HG03025 (cell line): Measurements from ENCODE around the gene ME3.
A peak's percentile ranks its signal among the peaks of the same experiment; 100 is the strongest.
"Not testable (repeated sequence)": the region's sequence is repeated elsewhere in the genome, so short reads cannot be mapped to it uniquely, and the experiment has no call there.

Experiments used
- ATAC-seq: cut with Tn5 transposase; IDR thresholded peaks from one replicate; pipeline ENCODE4 v1.9.1; 2021; ENCODE audit warnings: mild to moderate bottlenecking, moderate library complexity; ENCODE audit not compliant: unreplicated experiment, low FRiP score

ME3 gene

DNA sequence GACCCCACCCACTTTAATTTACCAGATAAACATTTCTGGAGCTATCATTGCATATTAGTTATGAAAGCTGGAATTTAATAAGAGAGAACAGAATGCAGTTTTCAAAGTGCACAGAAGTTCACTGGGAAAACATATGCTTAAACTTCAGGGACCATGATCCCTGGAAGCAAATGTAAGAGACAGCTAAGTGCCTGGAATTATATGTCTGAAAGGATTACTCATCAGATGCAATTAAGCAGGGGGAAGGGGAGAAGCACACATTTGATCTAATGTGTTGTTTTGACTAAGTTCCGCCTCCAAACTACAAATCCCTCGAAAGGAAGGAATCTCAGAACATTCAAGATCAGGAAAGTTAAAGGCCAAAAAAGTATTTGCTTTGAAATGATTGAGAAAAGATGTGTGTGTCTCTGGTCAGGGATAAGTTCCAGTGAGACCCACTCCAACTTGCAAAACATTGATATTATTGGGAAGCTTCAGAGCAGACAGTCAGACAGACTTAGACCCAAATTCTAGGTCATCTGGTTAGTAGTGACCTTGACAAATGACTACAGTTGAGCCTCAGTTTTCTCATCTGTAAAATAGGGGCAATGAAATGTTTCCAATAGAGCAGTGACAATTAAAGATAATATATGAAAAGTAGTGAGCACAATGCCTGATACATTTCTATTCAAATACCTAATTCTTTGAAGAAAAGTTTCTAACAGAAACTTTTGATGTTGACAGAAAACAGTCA lies 147.6 kb downstream of the ME3 start:
- no peak for ATAC-seq

DNA sequence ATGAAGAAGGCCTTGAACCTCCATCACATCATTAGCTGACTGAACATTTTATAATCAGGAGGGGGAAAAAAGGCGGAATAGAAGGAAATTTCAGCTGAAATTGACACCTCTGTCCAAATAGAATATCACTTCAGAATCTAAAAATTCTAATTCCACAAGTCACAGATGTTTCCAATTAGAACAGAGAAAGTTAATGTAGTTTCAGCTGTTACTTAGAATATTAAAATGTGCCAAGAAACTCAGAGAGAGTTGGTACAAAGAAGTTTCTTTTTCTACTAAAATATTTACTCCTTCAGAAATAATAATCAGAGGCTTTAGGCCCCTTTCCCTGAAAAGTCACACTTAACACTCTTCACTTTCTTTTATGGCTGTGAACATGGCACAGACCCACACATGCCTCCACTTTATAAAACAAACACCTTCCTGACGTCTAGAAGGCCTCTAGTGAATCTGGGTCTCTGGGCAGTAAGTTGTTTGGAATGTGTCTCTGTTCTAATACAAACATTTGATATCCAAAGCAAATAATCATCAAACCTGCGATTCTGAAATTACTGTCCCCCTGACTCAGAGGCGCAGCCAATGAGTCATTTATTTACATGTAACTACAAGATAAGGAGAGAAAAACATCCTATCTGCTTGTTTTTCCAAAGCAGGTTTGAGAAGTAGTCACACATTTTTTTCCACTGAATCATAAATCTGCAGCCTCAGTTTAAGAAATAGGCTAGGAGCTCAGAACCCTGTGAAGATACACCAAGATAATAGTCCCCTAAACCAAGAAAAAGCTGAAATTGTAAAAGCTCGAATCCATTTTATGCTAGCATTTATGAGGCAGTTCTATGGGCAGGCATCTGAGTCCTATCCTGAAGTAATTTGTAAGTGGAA lies 148.4 kb downstream of the ME3 start:
- no peak for ATAC-seq

DNA sequence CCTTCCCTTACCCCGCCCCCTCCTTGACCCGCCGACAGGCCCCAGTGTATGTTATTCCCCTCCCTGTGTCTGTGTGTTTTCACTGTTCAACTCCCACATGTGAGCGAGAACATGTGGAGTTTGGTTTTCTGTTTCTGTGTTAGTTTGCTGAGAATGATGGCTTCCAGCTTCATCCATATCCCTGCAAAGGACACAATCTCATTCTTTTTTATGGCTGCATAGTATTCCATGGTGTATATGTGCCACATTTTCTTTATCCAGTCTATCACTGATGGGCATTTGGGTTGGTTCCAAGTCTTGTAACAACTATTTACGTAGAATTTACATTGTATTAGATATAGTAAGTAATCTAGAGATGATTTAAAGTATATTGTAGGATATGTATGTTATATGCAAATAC lies 149.9 kb downstream of the ME3 start:
- not testable (repeated sequence) for ATAC-seq

DNA sequence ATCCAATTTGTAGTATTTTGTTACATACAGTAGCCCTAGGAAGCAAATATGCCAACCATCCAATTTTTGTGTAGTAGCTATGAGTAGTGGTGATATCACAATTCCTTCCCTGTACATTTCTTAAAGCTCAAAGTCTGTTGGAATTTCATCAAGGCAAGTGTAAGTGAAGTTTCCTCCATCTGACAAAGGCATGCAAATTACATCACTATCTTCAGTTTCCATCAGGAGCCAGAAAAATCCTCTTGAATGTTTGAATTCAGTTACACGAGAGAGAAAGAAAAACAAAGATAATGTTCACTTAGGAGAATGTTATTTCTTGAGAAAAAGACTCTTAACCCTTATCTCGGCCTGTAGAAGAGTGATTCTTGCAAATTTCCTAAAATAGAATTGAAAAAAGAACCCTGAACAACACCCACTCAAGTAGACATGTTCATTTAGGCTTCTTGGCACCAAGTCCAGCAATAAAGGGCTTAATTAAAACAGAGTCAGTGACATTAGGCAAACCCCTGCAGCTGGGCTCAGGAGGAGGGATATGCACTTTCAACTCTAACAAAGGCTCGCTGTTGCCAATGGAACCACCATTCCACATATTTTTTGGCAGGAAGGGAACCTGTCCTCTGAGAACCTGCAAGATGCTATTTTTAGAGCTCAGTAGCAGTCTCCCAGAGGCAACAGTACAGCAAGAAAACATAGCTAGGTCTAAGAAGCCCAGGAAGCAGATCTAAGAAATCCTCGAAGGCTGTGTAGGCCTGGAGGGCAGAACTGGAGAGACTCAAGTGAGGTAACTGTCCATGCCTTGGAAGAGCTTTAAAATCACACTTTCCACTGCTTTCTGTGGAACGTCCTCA lies 153.1 kb downstream of the ME3 start:
- no peak for ATAC-seq

DNA sequence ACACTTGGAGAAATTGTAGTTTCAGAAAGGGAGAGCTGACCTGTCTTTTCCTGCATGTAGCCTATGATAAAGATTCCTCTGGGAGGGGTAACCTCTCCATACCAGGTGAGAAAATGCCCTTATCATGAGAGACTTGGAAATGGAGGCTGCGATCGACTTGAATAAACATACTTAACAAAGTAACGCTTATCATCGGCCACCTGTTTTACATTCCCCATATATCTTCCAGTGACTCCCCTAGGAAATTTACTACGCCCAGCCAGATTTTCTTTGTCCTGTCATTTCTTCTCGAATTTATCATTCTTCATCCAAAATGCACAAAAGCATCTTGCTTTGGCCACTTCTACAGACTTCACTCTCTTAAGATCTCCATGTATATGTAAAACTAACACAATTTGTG lies 154.2 kb downstream of the ME3 start:
- no peak for ATAC-seq

DNA sequence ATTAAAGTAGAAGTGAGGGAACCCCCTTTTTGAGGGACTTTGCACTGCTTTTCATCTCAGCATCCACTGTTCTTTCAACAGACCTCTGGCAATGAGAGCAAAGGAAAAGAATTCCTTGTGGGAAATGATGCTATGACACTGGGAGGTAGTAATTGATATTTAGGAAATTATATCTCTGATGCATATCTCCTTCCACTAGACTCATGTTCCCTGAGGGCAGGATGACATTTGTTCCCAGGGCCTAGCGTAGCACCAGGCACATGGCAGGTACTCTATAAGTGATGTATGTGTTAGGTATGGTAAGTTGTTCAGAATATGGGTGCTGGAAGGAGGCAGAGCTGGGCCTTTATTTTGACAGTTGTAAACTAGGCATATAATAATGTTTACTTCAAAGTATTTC lies 154.9 kb downstream of the ME3 start:
- no peak for ATAC-seq

DNA sequence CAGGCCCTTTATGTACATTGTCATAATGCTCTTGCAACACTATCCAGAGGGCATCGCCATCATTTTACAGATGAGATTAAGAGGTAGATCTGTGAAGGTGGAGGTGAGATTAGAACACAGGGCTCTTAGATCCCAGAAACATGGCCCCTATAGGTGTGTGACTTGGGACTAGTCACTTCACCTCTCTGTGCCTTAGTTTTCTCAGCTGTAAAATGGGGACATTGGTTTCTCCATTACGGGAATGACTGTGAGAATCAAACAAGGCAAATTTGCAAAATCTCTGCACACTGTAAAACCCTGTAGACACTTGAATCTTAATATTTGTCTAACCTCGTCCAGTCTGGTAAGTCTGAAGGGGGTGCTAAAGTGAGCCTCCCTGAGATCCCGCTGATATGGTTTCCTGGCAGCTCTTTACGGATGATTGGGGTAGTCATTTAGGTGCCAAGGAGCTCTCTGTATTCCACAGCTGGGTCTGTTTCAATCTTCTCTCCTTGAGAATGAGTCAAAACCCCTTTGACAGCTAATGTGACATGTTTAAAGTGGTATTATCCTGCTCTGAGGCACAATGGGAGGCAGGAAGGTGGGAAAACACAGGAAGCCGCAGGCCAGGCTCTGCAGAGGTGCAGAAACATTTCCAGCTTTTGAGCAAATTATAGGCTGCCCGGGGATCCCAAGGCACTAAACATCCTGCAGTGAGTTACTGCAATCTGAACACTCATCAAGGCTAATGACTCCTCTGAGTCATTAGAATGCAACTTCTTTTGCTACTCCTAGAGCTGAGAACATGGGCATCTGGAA lies 156.9 kb downstream of the ME3 start:
- no peak for ATAC-seq

DNA sequence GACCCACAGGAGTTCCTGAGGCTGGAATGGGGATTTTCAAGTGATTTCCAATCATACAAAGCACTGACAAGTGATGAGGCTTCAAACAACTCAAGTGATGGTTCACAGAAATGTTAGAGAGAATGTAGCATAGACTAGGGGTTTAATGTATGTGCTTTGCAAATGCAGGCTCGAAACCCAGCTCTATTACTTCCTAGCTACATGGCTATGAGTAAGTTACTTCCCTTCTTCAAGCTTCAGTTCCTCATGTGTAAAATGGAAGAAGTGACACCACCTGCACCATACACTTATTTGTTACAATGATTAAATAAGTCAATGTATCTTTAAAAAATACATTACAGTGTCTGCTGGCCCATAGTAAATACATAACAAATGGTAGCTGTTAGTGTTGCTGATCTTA lies 158.0 kb downstream of the ME3 start:
- peak; percentile 69 for ATAC-seq

DNA sequence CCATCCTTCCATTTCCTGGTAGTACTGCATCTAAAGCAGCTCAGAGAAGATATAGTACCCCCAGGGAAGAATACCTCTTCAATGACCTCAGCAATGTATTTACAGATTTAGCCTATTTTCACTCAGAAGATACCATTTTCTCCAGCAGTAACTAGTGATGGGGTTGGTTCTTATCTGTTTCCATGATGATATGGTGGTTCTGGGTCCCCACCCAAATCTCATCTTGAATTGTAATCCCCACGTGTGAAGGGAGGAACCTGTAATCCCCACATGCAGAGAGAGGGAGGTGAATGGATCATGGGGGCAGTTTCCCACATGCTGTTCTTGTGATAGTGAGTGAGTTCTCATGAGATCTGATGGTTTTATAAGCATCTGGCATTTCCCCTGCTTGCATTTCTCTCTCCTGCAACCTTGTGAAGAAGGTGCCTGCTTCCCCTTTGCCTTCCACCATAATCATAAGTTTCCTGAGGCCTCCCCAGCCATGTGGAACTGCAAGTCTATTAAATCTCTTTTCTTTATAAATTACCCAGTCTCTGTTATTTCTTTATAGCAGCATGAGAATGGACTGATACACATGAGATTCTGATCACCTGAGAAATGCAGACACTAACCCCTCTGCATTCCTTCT lies 158.6 kb downstream of the ME3 start:
- no peak for ATAC-seq

DNA sequence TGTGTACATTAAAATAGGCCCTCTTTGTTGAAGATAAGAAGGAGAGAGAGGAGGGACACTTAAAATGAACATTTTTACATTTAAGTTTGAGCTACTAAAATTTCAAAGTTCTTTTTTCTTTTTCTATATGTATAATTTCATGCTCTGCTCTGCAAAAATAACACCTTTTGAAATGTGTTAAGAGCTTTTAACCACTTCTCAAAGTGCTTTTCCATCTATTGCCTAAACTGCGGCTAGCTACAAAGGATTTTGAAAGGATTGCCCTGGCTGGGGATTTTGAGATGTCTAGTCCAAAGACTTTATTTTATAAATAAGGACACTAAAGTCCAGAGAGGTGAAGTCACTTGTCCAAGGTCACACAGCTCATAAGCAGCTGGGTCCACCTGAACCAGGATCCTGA lies 159.3 kb downstream of the ME3 start:
- ATAC-seq, result no peak

DNA sequence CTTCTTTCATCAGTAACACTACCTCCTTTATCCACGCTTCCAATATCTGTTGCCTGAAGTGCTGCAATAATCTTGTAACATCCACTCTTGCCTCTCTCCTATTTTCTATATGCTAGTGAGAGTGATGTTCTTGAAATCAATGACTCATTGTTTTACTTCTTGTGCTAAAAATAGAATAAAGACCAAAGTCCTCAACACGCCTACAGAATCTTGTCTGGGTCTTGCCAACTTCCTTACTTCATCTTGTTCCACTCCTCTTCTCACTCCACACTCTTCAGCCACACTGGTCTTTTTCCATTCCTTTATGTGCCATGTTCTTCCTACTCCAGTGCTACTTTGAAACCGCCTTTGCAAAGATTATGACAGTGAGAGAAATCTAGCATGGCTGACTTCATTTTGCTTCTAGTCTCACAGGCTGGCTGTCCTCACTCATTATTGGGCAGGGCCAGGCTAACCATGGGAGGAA lies 161.3 kb downstream of the ME3 start:
- peak; percentile 68 for ATAC-seq

DNA sequence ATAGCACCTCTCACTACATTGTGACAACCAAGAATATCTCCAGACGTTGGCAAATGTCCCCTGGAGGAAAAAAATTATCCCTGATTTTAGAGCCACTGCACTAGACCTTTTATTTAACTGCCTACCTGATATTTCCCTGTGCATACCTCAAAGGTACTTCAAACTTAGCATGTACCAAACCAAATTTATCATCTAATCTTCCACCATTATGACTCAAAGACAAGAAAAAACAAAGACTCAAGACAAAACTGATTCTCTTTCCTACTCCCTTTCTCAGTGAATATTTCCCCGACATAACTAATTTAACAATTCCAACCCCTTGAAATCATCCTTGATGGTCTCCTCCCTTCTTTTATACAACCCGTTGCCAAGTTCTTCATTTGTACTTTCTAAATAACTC lies 161.7 kb downstream of the ME3 start:
- ATAC-seq, result no peak

DNA sequence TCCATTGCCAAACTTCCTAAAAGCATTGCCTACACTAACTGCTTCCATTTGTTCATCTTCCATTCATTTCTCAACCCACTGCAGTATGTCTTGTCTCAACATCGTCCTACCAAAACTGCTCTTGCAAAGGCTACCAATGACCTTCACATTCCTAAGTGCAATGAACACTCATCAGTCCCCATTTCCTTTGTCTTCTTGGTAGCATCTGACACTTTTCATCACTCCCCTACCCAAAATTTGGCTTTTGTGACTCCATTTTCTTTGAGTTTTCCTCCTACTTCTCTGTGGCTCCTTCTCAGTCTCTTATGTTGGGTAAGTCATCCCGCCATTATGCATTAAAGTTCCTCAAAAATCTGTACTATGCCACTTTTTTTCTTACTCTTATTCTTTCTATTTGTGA lies 162.3 kb downstream of the ME3 start:
- no peak for ATAC-seq

DNA sequence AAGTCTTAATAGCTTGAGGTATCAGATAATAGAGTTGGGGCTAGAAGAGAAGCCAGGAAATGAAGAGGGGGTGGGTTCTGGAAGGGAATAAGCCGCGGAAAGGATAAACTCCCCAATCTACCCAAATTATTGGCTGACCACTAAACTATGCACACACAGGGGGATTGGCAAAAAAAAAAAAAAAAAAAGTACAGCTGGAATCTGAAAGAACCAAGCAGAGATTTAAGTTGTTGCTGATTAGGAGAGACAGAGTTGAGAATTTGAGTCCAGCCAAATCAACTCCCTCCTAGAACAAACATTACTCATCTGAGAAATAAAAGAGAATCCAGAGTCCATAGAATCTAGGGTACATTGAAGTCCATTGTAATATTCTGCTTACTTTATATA lies 162.8 kb downstream of the ME3 start:
- no peak for ATAC-seq

DNA sequence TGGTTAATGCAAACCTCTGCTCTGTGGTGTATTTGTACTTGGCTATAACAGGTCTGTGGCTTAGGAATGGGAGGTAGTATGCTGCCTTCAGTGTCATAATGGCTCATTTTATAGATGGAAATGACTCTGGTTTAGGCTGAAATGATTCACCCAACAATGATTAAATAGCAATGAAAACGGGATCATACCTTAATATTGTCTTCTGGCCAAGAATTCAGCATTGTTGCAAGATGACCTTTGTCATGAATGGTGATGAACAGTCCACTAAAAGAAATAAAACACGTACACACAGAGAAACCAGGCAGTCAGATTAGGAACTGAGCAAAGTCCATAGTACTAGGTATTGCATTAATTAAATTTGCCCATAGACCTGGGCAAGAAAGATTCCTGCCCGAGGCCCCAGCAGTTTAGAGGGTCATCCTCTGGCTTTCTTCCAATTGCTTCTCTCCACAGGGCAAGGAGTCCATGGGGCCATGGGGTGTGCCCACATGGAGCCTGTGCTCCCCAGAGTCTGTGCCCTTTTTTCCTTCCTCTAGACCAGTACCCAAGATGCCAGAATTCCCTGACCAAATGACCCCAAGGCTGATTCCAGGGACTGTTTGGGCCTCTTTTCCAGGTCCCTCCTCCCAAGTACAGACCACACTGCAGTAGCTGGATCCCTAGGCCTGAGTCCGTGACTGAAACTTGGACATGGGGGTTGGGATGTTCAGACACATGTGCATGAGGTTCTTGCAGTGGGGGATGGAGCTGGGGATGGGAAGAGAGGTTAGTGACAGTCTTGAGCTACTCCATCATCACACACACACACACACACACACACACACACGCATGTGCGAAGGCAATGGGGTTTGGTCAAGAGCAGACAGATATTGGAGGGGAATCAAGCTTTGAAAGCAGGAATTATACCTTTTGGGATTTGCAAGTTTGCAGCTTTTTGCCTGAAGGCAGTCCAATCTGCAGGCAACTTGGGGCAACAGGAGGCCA lies 163.5 kb downstream of the ME3 start:
- ATAC-seq, result no peak

DNA sequence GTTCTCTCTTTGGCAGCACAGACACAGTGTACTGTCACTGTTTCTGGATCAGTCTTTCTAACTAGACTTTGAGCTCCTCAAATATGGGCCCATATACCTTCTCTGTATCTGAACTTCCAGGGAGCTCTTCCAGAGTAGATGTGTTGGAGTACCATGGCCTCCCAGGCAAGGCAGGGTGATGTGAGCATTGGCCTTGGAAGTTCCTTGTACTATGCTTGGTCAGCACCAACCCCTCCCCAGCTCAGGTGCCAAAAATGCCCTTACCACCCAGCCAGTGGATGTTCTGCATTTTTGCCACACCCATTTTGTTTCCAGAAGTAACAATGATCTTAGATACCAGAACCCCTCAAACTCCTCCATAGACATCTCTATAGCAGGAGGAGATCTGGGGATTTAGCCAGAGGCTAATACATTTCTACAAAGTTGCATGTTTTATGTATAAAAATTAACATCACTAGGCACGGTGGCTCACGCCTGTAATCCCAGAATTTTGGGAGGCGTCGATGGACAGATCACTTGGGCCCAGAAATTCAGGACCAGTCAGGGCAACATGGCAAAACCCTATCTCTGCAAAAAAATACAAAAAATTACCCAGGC lies 165.1 kb downstream of the ME3 start:
- ATAC-seq, result no peak

DNA sequence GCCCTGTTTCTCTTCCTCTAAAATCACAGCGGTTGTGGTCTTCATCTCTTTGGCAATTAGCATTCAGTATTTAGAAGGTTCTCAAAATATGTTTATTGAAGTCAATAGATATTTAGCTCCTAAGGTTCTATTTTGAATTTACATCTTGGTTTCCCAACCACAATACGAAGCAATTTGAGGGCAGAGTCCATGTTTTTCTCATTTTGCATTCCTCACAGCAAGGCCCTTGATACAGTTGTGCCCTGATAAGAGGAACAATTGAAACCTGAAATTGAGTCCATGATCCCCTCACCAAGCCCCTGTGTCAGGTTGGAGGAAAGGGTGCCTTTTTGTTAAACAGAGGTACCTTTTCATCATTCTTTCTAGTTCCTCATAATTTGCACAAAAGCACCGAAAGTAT lies 166.2 kb downstream of the ME3 start:
- ATAC-seq, result no peak

DNA sequence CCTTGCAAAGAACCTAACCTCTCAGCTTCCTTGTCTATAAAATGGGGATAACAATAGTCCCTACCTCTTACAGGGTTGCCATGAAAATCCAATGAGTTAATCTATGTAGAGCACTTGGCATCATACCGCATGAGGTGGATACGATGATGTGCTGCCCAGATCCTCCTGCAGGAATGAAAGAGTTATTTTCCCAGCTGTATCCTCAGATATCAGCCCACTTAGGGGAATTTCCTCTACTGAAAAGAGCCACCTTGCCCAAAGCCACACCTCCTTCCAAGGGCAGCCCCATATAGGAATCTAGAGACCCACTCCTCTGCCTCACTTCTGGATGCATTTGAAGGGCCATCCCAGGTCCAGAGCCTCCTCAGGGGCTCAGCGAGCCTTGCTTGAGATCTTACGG lies 169.3 kb downstream of the ME3 start:
- ATAC-seq, result no peak
